Activated T-cell treated with anti-CD3 and anti-CD28 coated beads for 1 hour (primary cell): ENCODE data around the gene DGCR6.
"Not testable (repeated sequence)": the region's sequence is repeated elsewhere in the genome, so short reads cannot be mapped to it uniquely, and the experiment has no call there.

Source experiments
- DNase-seq: peaks from one replicate; pipeline ENCODE4 v3.0.0-alpha.2; 2020; ENCODE audit warnings: low read depth

Gene DGCR6

DNA sequence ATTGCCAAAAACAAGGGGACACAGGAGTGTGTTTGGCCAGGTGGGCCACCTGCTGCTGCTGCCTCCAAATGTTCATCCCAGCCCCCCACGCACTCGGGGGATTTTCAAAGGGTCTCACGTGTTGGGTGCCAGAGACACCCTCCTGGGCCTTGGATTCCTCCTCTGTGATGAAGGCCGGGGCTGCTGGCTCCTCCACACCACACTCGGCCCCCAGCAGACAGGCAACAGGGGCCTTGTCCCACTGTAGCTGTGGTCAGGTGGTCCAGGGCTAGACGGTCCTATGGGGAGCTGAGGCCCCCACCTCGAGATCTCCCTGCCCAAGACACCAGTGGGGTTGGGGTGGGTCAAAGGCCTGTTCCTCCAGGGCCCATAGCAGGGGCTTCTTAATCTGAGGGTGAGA lies 55.1 kb downstream of the DGCR6 start:
- not testable (repeated sequence) for DNase-seq
